Right atrium auricular region (tissue), 2 donors: ENCODE measurements around the gene POLR2M. TPM values are rescaled to one million over a fixed set of nuclear protein-coding genes. Genes with fewer than 3 reads are reported as not detected.

Experiments
- DNase-seq: peaks from one replicate; pipeline ENCODE4 v3.0.0-alpha.2; 2019; ENCODE audit warnings: low spot score
- H3K27ac ChIP-seq, 2 donors: fragments of 200-600 bp; sonication (generic); 1 replicate in 1 of 2; 2 replicates in 1 of 2; pipeline ENCODE4 v1.5.1; 2016 to 2019
- H3K27me3 ChIP-seq, 2 donors: fragments of 200-600 bp; sonication (generic); one replicate each; pipeline versions ENCODE4 v1.5.1 to v1.6.0; 2017 to 2019
- H3K36me3 ChIP-seq: fragments of 200-600 bp; sonication (generic); one replicate; pipeline ENCODE4 v1.5.1; 2016
- H3K4me1 ChIP-seq, 2 donors: fragments of 200-600 bp; sonication (generic); one replicate each; pipeline versions ENCODE4 v1.5.1 to v1.6.0; 2017 to 2019
- H3K4me3 ChIP-seq, 2 donors: fragments of 200-600 bp; sonication (generic); 1 replicate in 1 of 2; 2 replicates in 1 of 2; pipeline ENCODE4 v1.5.1; 2017 to 2019; ENCODE audit warnings: mild to moderate bottlenecking in 1 of 2, moderate library complexity in 1 of 2
- H3K9me3 ChIP-seq, 2 donors: fragments of 200-600 bp; sonication (generic); one replicate each; pipeline ENCODE4 v1.5.1; 2019
- total RNA-seq, 2 donors: library from RNA; depleted of rRNA; stranded (reverse); fragments of >200 nt; gene quantifications; one replicate each; pipeline ENCODE4 v1.1.0, GENCODE V29; 2016
- TF ChIP-seq, protein P1 (sequence below), 2 donors: fragments of 200-600 bp; sonication (generic); IDR thresholded peaks; one replicate each; pipeline ENCODE4 v1.5.1; 2019; ENCODE audit warnings: antibody characterized with exemption in 2 of 2

POLR2M gene
- total RNA-seq, 2 donors from 2014 or later: 68.0 to 97.5 TPM

DNA sequence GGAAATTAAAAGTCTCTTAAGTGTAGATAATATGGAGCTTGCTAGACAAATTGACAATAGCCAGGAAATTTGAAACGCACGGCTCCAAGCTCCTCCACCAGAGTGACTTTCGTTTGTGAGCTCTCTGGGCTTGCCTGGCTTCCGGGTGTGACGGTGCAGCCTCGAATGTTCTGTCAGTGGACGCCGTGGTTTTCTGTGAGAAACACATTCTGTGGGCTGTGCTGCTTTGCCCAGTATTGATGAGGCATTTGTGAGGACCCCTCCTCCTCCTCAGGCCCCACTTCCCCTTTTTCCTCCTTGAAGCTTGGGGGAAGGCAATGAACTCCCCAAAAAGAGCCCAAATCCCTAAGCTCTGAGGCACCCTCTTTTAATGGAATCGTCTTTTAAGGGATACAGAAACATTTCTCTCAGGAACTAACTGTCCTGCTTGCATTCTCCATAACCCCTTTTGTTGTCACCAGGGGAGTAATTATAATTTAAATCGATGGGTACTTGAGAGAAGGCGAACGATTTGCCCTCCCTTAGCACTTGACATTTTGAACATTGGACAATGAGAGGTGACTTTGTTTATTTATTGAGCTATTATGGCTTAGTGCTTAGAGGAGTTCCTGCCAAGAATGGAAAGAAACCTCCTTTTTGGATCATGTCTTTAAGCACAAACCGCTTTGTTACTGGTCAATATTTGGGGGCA lies 40.8 kb downstream of the POLR2M start:
- Histone ChIP-seq H3K36me3 (no peaks in the 10 kb centered on the region), H3K4me1 (no peaks in the 10 kb centered on the region), H3K4me3 (peak overlapping the region in 1 of 2 donors; percentile 3), H3K27ac (no peak overlapping the region), H3K27me3 (no peaks in the 10 kb centered on the region), H3K9me3 (no peaks in the 10 kb centered on the region)
- TF ChIP-seq, protein P1, sequence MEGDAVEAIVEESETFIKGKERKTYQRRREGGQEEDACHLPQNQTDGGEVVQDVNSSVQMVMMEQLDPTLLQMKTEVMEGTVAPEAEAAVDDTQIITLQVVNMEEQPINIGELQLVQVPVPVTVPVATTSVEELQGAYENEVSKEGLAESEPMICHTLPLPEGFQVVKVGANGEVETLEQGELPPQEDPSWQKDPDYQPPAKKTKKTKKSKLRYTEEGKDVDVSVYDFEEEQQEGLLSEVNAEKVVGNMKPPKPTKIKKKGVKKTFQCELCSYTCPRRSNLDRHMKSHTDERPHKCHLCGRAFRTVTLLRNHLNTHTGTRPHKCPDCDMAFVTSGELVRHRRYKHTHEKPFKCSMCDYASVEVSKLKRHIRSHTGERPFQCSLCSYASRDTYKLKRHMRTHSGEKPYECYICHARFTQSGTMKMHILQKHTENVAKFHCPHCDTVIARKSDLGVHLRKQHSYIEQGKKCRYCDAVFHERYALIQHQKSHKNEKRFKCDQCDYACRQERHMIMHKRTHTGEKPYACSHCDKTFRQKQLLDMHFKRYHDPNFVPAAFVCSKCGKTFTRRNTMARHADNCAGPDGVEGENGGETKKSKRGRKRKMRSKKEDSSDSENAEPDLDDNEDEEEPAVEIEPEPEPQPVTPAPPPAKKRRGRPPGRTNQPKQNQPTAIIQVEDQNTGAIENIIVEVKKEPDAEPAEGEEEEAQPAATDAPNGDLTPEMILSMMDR (IDR thresholded peaks at IDR 0.05): no peak
- DNase-seq: no peak

DNA sequence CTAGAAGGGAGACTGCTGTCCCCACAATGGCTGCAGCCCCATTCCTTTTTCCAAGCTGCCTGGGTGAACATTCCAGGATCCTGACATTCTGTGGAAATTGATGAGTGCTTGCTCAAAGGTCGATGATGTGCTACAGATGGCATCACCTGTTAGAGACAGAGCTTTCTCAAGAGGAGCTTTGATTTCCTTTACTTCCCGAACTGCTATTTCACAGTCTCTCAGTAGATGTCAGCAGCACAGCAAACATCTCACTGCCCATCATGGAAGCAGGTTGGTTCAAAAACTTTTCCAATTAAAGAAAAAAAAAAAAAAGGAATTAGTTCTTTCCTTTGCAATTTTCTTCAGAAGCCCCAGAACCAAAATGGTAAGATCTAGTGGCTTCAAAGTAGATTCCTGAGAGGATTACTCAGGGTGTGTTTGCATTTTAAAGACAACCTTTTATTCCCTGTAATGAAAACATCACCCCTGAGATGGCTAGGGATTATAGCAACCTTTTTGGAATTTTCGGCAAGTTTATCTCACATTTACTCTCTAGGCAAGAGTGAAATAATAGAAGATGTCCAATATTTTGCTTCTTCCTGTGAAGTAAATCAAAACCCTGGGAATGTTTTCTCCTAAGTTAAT lies 44.8 kb downstream of the POLR2M start:
- TF ChIP-seq, protein P1 (IDR thresholded peaks at IDR 0.05): peak; percentile 22 to 75
- H3K27ac ChIP-seq: no peak overlapping the region
- H3K4me3 ChIP-seq: no peak overlapping the region
- no peaks in the 10 kb centered on the region for H3K9me3 ChIP-seq
- no peaks in the 10 kb centered on the region for H3K36me3 ChIP-seq
- H3K4me1 ChIP-seq: no peaks in the 10 kb centered on the region
- no peaks in the 10 kb centered on the region for H3K27me3 ChIP-seq
- no peak for DNase-seq

DNA sequence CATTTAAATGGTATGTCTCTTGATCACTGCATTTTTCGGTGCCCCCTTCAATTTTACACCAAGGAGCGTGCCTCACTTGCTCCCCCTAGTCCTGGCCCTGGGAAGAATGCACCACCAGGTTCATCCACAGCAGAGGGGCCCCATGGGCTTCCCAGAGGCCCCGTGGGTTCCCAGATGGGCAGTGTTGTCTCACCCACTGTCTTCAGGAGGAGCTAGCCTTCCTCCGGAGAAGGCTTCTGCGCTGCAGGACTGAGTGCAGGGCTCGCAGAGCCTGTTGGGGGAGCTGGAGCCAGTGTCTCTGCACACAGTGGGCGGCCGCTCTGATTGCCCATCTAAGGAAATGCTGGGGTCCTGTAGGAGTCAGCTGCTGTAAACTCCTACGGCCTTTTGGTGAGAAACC lies 45.9 kb downstream of the POLR2M start:
- no peaks in the 10 kb centered on the region for H3K9me3 ChIP-seq
- no peaks in the 10 kb centered on the region for H3K36me3 ChIP-seq
- H3K4me3 ChIP-seq: no peak overlapping the region
- no peaks in the 10 kb centered on the region for H3K4me1 ChIP-seq
- TF ChIP-seq, protein P1 (IDR thresholded peaks at IDR 0.05): peak in 1 of 2 donors; percentile 59
- DNase-seq: no peak
- H3K27me3 ChIP-seq: no peaks in the 10 kb centered on the region
- no peak overlapping the region for H3K27ac ChIP-seq

DNA sequence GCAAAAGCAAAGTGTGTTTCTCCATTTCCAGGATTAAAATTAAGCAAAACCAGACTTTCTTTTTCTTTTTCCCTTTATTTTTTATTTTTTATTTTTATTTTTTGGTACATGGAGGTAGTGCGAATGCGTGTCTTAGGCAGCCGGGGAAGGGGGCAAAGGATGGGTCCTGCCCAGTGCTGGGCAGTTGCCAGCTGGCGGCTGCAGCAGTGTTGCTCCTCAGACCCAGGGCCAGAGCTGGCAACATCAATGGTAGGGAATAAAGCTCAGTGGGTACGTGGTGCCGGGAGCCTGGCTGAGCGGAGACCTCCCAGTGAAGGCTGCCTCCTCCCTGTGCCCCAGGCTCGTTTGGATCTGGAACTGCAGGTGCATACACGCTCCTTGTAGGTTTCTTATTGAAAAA lies 46.3 kb downstream of the POLR2M start:
- H3K27ac ChIP-seq: no peak overlapping the region
- no peaks in the 10 kb centered on the region for H3K9me3 ChIP-seq
- DNase-seq: no peak
- no peaks in the 10 kb centered on the region for H3K36me3 ChIP-seq
- no peaks in the 10 kb centered on the region for H3K27me3 ChIP-seq
- H3K4me3 ChIP-seq: no peak overlapping the region
- TF ChIP-seq, protein P1 (IDR thresholded peaks at IDR 0.05): no peak
- H3K4me1 ChIP-seq: no peaks in the 10 kb centered on the region

DNA sequence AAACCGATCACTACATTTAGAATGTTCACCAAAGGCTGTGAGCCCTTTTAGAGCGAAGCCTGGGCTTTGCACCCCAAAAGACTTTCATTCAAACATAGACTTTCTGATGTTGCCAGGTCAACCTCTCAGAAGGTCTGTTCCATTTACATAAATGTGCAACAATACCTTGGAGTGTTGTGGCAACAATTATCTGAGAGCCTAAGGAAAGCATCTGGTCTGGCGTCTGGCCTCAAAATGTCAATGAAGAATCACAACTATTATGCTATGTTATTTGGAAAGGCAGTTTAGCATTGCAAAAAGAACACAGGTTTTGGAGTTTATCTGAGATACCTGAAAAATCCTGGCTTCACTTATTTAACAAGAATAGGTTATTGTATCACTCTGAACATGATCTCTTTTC lies 50.0 kb downstream of the POLR2M start:
- Histone ChIP-seq H3K36me3 (no peaks in the 10 kb centered on the region), H3K4me1 (no peaks in the 10 kb centered on the region), H3K27ac (no peak overlapping the region), H3K4me3 (no peak overlapping the region), H3K27me3 (no peaks in the 10 kb centered on the region), H3K9me3 (no peaks in the 10 kb centered on the region)
- DNase-seq: no peak
- TF ChIP-seq, protein P1 (IDR thresholded peaks at IDR 0.05): no peak
